ENCODE measurements around the gene ATP8A2.

The ATP8A2 gene

DNA sequence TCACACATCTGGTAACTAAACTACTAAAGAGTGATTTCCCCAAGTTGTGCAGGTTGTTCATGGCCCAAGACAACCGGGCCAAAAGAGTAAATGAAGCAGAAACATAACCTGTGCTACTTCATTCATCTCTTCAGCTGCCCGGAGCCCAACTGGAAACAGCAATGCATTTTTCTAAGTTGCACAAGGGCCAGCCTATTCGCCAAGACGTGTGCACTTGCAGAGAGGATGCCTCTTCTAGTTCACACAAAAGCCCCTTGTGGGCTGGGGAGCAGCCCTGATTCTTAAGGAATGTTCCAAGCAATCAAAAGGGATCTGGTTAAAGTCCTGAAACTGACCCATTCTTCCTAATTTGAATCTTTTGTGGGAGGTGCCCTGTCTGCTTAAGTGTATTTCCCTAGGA, 404.2 kb downstream of the ATP8A2 start:
- Histone ChIP-seq H4K20me1 (ENCODE audit: insufficient read depth, low read length) (no peaks in the 10 kb centered on the region), H3F3A (ENCODE audit: insufficient read depth, low read length) (no peaks in the 10 kb centered on the region), H3K36me3 (replicated peaks; ENCODE audit: insufficient read depth, low read length) (no peaks in the 10 kb centered on the region), H3K27me3 (replicated peaks; ENCODE audit: insufficient read depth, low read length) (no peaks in the 10 kb centered on the region), H3K4me3 (ENCODE audit: low read length) (no peak overlapping the region), H3K9me2 (replicated peaks; ENCODE audit: insufficient read depth, low read length) (no peaks in the 10 kb centered on the region), H3K9me3 (replicated peaks; ENCODE audit: insufficient read depth, low read length) (no peaks in the 10 kb centered on the region), H2AFZ (ENCODE audit: low read length) (no peak overlapping the region), H3K79me2 (ENCODE audit: low read length) (no peaks in the 10 kb centered on the region), H3K4me1 (ENCODE audit: low read length) (peaks cover 14% of the 10 kb centered on the region), H3K4me2 (ENCODE audit: low read depth, low read length) (no peak overlapping the region), H3K9ac (ENCODE audit: low read length) (no peak overlapping the region), H3K27ac (ENCODE audit: low read length) (no peak overlapping the region)
- TF ChIP-seq, protein P1, sequence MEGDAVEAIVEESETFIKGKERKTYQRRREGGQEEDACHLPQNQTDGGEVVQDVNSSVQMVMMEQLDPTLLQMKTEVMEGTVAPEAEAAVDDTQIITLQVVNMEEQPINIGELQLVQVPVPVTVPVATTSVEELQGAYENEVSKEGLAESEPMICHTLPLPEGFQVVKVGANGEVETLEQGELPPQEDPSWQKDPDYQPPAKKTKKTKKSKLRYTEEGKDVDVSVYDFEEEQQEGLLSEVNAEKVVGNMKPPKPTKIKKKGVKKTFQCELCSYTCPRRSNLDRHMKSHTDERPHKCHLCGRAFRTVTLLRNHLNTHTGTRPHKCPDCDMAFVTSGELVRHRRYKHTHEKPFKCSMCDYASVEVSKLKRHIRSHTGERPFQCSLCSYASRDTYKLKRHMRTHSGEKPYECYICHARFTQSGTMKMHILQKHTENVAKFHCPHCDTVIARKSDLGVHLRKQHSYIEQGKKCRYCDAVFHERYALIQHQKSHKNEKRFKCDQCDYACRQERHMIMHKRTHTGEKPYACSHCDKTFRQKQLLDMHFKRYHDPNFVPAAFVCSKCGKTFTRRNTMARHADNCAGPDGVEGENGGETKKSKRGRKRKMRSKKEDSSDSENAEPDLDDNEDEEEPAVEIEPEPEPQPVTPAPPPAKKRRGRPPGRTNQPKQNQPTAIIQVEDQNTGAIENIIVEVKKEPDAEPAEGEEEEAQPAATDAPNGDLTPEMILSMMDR (IDR thresholded peaks at IDR 0.05; ENCODE audit: low read length), result no peak
- no peak for TF ChIP-seq EZH2phosphoT487 (IDR thresholded peaks at IDR 0.05; ENCODE audit: low read length)
- TF ChIP-seq EZH2 (optimal IDR thresholded peaks at IDR 0.05; ENCODE audit: low read depth, low read length), result no peak
- no peak for DNase-seq

DNA sequence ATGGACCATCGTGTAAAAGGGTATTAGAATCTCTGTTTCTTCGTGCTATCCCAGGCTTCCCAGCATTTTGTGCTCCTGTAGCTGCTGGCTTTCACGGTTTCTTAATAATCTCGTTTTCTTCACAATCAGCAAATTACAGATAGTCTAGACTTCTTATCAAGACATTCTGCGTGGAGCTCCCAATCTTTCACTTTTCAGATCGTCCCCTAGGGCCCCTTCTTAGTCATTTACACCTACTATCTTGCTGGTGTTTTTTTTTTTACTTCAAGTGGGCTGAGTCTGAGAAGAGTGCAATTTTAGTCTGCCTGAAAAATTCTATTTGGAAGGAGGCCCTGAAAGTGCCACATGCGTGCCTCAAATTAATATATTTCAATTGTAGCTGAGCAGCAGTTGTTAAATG, 404.9 kb downstream of the ATP8A2 start:
- Histone ChIP-seq H3K36me3 (replicated peaks; ENCODE audit: insufficient read depth, low read length) (no peaks in the 10 kb centered on the region), H3F3A (ENCODE audit: insufficient read depth, low read length) (no peaks in the 10 kb centered on the region), H3K4me2 (ENCODE audit: low read depth, low read length) (no peak overlapping the region), H3K9ac (ENCODE audit: low read length) (no peak overlapping the region), H3K27me3 (replicated peaks; ENCODE audit: insufficient read depth, low read length) (no peaks in the 10 kb centered on the region), H3K4me1 (ENCODE audit: low read length) (peaks cover 14% of the 10 kb centered on the region), H3K9me3 (replicated peaks; ENCODE audit: insufficient read depth, low read length) (no peaks in the 10 kb centered on the region), H3K4me3 (ENCODE audit: low read length) (no peak overlapping the region), H3K27ac (ENCODE audit: low read length) (no peak overlapping the region), H3K79me2 (ENCODE audit: low read length) (no peaks in the 10 kb centered on the region), H3K9me2 (replicated peaks; ENCODE audit: insufficient read depth, low read length) (no peaks in the 10 kb centered on the region), H2AFZ (ENCODE audit: low read length) (no peak overlapping the region), H4K20me1 (ENCODE audit: insufficient read depth, low read length) (no peaks in the 10 kb centered on the region)
- TF ChIP-seq, protein P1 (IDR thresholded peaks at IDR 0.05; ENCODE audit: low read length), result no peak
- TF ChIP-seq EZH2phosphoT487 (IDR thresholded peaks at IDR 0.05; ENCODE audit: low read length) (no peak), EZH2 (optimal IDR thresholded peaks at IDR 0.05; ENCODE audit: low read depth, low read length) (no peak)
- DNase-seq, result no peak

DNA sequence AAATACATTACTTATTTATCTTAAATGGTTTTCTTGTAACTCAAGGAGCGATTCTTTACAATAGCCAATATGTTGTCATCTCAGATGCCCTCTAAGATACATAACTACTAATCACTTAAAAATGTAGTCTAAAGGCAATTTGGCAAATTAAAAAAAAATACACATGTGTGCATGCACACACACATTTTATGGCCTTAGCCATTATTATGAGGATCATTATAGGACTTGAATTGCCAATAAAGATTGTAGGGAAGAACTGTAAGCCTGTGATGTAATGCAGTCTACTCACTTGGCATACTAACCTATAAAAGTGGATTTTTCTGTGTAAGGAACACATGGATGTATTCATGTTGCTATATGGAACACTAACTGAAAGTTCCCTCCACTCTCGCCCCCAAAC, 405.7 kb downstream of the ATP8A2 start:
- H3K27ac ChIP-seq (ENCODE audit: low read length), result no peak overlapping the region
- H3K79me2 ChIP-seq (ENCODE audit: low read length), result no peaks in the 10 kb centered on the region
- DNase-seq, result no peak
- no peaks in the 10 kb centered on the region for H3K36me3 ChIP-seq (replicated peaks; ENCODE audit: insufficient read depth, low read length)
- no peak overlapping the region for H3K9ac ChIP-seq (ENCODE audit: low read length)
- no peaks in the 10 kb centered on the region for H3K27me3 ChIP-seq (replicated peaks; ENCODE audit: insufficient read depth, low read length)
- no peaks in the 10 kb centered on the region for H3K9me3 ChIP-seq (replicated peaks; ENCODE audit: insufficient read depth, low read length)
- no peaks in the 10 kb centered on the region for H3F3A ChIP-seq (ENCODE audit: insufficient read depth, low read length)
- no peak overlapping the region for H3K4me3 ChIP-seq (ENCODE audit: low read length)
- H3K4me1 ChIP-seq (ENCODE audit: low read length), result peaks cover 14% of the 10 kb centered on the region
- H3K9me2 ChIP-seq (replicated peaks; ENCODE audit: insufficient read depth, low read length), result no peaks in the 10 kb centered on the region
- H3K4me2 ChIP-seq (ENCODE audit: low read depth, low read length), result peak overlapping the region; percentile 73; the same call in 1 of the 2 replicates
- TF ChIP-seq, protein P1 (IDR thresholded peaks at IDR 0.05; ENCODE audit: low read length), result no peak
- TF ChIP-seq EZH2 (optimal IDR thresholded peaks at IDR 0.05; ENCODE audit: low read depth, low read length), result no peak
- no peak for TF ChIP-seq EZH2phosphoT487 (IDR thresholded peaks at IDR 0.05; ENCODE audit: low read length)
- no peaks in the 10 kb centered on the region for H4K20me1 ChIP-seq (ENCODE audit: insufficient read depth, low read length)
- no peak overlapping the region for H2AFZ ChIP-seq (ENCODE audit: low read length)

All from MM.1S (cell line).